Measurements from ENCODE around the gene ABCB9. TPM values are rescaled to one million over a fixed set of nuclear protein-coding genes. Genes with fewer than 3 reads are reported as not detected.

ABCB9 gene
- polyA plus RNA-seq, 1 donor from 2014 or later: 19.7 TPM

GRCh38 chr12:122979908-122980182 lies 13.6 kb upstream of the ABCB9 start:
- Histone ChIP-seq H3K9ac (ENCODE audit: low read length) (peak overlapping the region; percentile 76), H3K27me3 (ENCODE audit: insufficient read depth, low read depth, low read length) (no peaks in the 10 kb centered on the region), H3K4me3 (ENCODE audit: low read length) (peak overlapping the region; percentile 94), H3K27ac (ENCODE audit: low read length) (peak overlapping the region; percentile 44), H3K9me3 (ENCODE audit: low read length) (no peaks in the 10 kb centered on the region), H3K36me3 (ENCODE audit: insufficient read depth, low read length) (no peaks in the 10 kb centered on the region), H3K4me2 (ENCODE audit: low read length) (peak overlapping the region; percentile 46), H4K20me1 (ENCODE audit: insufficient read depth) (no peaks in the 10 kb centered on the region), H3K9me2 (ENCODE audit: insufficient read depth, low read length) (no peaks in the 10 kb centered on the region), H2AFZ (ENCODE audit: low read depth, low read length) (peak overlapping the region; percentile 51), H3F3A (ENCODE audit: insufficient read depth, low read length, poor library complexity, severe bottlenecking) (no peaks in the 10 kb centered on the region), H3K79me2 (replicated peaks; ENCODE audit: insufficient read depth, low read length) (peaks cover 7% of the 10 kb centered on the region)
- TF ChIP-seq CTCF (IDR thresholded peaks at IDR 0.05; ENCODE audit: poor library complexity, severe bottlenecking) (no peak), RAD21 (conservative IDR thresholded peaks at IDR 0.05) (no peak), EZH2 (IDR thresholded peaks at IDR 0.05; ENCODE audit: borderline replicate concordance, insufficient read depth, low read length, poor library complexity, severe bottlenecking) (no peak), REST (IDR thresholded peaks at IDR 0.05; ENCODE audit: borderline replicate concordance) (no peak), SMC3 (conservative IDR thresholded peaks at IDR 0.05; ENCODE audit: poor library complexity) (no peak), TAF1 (IDR thresholded peaks at IDR 0.05; ENCODE audit: low read depth) (no peak), POLR2AphosphoS5 (IDR thresholded peaks at IDR 0.05) (no peak), EP300 (conservative IDR thresholded peaks at IDR 0.05; ENCODE audit: poor library complexity, severe bottlenecking) (no peak)

DNA sequence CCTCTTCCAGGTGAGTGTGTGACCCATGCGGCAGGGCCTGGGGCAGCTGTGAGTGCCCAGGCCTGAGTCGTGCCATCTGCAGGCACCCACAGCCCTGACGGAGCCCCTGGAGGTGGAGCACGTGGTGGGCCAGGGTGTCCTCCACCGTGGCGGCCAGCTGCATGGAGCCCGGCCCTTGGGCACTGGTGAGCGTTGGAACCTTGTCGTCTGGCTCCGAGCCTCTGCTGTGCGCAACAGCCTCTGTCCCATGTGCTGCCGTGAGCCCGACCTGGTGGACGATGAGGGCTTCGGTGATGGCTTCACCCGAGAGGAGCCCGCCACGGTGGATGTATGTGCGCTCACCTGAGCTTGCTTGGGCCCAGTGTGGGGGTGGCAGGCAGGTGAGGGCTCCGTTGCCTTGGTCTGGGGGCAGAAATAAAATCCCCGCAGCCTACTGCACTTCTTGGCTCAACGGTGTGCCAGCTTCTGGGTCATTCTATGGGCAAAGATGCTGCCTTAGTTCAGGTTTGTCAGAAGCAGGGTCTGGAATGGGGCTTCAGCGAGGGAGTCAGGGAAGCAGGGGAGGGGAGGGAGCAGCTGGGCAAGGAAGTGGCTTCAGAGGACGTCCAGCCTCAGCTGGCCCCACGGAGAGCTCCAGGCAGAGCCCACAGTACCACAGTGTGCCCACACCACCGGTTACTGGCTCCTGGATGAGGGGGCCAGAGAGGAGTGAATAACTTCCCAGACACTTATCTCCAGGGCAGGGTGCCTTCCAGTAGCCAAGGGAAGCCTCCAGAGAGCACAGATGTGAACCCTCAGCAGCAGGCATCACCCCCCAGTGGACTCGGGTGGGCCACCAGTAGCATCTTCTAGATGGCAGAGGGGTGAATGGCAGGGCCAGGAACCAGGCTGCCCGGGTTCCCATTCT lies 13.0 kb upstream of the ABCB9 start:
- H3F3A ChIP-seq (ENCODE audit: insufficient read depth, low read length, poor library complexity, severe bottlenecking): no peaks in the 10 kb centered on the region
- no peaks in the 10 kb centered on the region for H3K9me3 ChIP-seq (ENCODE audit: low read length)
- peak overlapping the region; percentile 94 for H3K4me3 ChIP-seq (ENCODE audit: low read length)
- H3K79me2 ChIP-seq (replicated peaks; ENCODE audit: insufficient read depth, low read length): peaks cover 7% of the 10 kb centered on the region
- no peaks in the 10 kb centered on the region for H3K27me3 ChIP-seq (ENCODE audit: insufficient read depth, low read depth, low read length)
- no peaks in the 10 kb centered on the region for H3K9me2 ChIP-seq (ENCODE audit: insufficient read depth, low read length)
- no peaks in the 10 kb centered on the region for H3K36me3 ChIP-seq (ENCODE audit: insufficient read depth, low read length)
- H3K27ac ChIP-seq (ENCODE audit: low read length): no peak overlapping the region
- peak overlapping the region; percentile 46 for H3K4me2 ChIP-seq (ENCODE audit: low read length)
- peak overlapping the region; percentile 76 for H3K9ac ChIP-seq (ENCODE audit: low read length)
- H2AFZ ChIP-seq (ENCODE audit: low read depth, low read length): no peak overlapping the region
- TF ChIP-seq EP300 (conservative IDR thresholded peaks at IDR 0.05; ENCODE audit: poor library complexity, severe bottlenecking) (no peak), MXI1 (conservative IDR thresholded peaks at IDR 0.05; ENCODE audit: poor library complexity, severe bottlenecking) (no peak)
- no peaks in the 10 kb centered on the region for H4K20me1 ChIP-seq (ENCODE audit: insufficient read depth)
